IMR-90 (cell line): ENCODE results near the gene RSRC1. TPM values are rescaled to one million over a fixed set of nuclear protein-coding genes. Genes with fewer than 3 reads are reported as not detected.

Experiments
- ATAC-seq: fragments of 200-7000 bp; cut with Tn5 transposase; 2 replicates; pipeline ENCODE4 v1.9.1; 2020; ENCODE audit warnings: low read depth, mild to moderate bottlenecking, moderate library complexity
- BruUV-seq: library from RNA; stranded (reverse); fragments of 400-500 nt; replicated peaks from 2 replicates; lab custom pipeline; 2021; lab: Mats Ljungman, UMichigan
- CTCF ChIA-PET: fragments of 300-600 bp; formaldehyde crosslinking; extraction: SDS; loops from one replicate; lab custom pipeline; 2021; ENCODE audit warnings: antibody characterized with exemption; lab: Yijun Ruan, JAX
- POLR2A ChIA-PET: fragments of 300-600 bp; sonication (Branson Sonifier 250); formaldehyde crosslinking; loops from one replicate; lab custom pipeline; 2022; ENCODE audit warnings: antibody characterized with exemption; ENCODE audit not compliant: unreplicated experiment; lab: Charles Lee
- DNase-seq: peaks from one replicate; pipeline ENCODE4 v3.0.0; 2013
- H2AFZ ChIP-seq: replicated peaks from 2 replicates; pipeline ENCODE3; 2013; ENCODE audit warnings: low read length, mild to moderate bottlenecking; ENCODE audit not compliant: poor library complexity
- H2AK5ac ChIP-seq: 2 replicates; pipeline ENCODE4 v1.6.1; 2013; ENCODE audit warnings: low read depth, low read length, inconsistent platforms
- H2AK9ac ChIP-seq: replicated peaks from 2 replicates; pipeline ENCODE3; 2013; ENCODE audit warnings: mild to moderate bottlenecking, low read depth, low read length, moderate library complexity; ENCODE audit not compliant: poor library complexity
- H2BK120ac ChIP-seq: 2 replicates; pipeline ENCODE4 v1.6.1; 2013; ENCODE audit warnings: low read depth, low read length, inconsistent platforms
- H2BK15ac ChIP-seq: 3 replicates; pipeline ENCODE4 v1.6.1; 2013; ENCODE audit warnings: low read depth, low read length, inconsistent platforms
- H2BK20ac ChIP-seq: 2 replicates; pipeline ENCODE4 v1.6.1; 2013; ENCODE audit warnings: low read depth, mild to moderate bottlenecking, inconsistent platforms, low read length, moderate library complexity
- H2BK5ac ChIP-seq: 2 replicates; pipeline ENCODE4 v1.6.1; 2013; ENCODE audit warnings: mild to moderate bottlenecking, low read depth, low read length, inconsistent platforms; ENCODE audit not compliant: poor library complexity, severe bottlenecking
- H3K14ac ChIP-seq: replicated peaks from 2 replicates; pipeline ENCODE4 v1.6.1; 2013; ENCODE audit warnings: low read depth, low read length, inconsistent platforms
- H3K18ac ChIP-seq: 2 replicates; pipeline ENCODE4 v1.6.1; 2013; ENCODE audit warnings: low read depth, low read length, control low read depth
- H3K23ac ChIP-seq: 2 replicates; pipeline ENCODE4 v1.6.1; 2013; ENCODE audit warnings: low read depth, low read length, inconsistent platforms
- H3K27ac ChIP-seq: 2 replicates; pipeline ENCODE4 v1.5.1; 2013; ENCODE audit warnings: mild to moderate bottlenecking, control low read depth, low read length; ENCODE audit not compliant: insufficient read depth
- H3K27me3 ChIP-seq: 2 replicates; pipeline ENCODE4 v1.6.1; 2013; ENCODE audit warnings: low read length; ENCODE audit not compliant: control insufficient read depth, insufficient read depth
- H3K36me3 ChIP-seq: 2 replicates; pipeline ENCODE4 v1.6.1; 2013; ENCODE audit warnings: low read length, mixed read lengths; ENCODE audit not compliant: control insufficient read depth, insufficient read depth
- H3K4ac ChIP-seq: 2 replicates; pipeline ENCODE4 v1.6.1; 2013; ENCODE audit warnings: low read depth, low read length, inconsistent platforms
- H3K4me1 ChIP-seq: 2 replicates; pipeline ENCODE4 v1.6.1; 2013; ENCODE audit warnings: low read length, mixed read lengths; ENCODE audit not compliant: control insufficient read depth, insufficient read depth
- H3K4me2 ChIP-seq: 2 replicates; pipeline ENCODE4 v1.6.1; 2013; ENCODE audit warnings: low read depth, mild to moderate bottlenecking, control low read depth, low read length, moderate library complexity
- H3K4me3 ChIP-seq: 2 replicates; pipeline ENCODE4 v1.5.1; 2013; ENCODE audit warnings: low read depth, mild to moderate bottlenecking, control low read depth, low read length, moderate library complexity; ENCODE audit not compliant: insufficient read depth
- H3K56ac ChIP-seq: 2 replicates; pipeline ENCODE4 v1.6.1; 2013; ENCODE audit warnings: low read length, inconsistent platforms; ENCODE audit not compliant: insufficient read depth; ENCODE audit errors: extremely low read depth
- H3K79me1 ChIP-seq, 2 experiments: 2 replicates each; pipeline ENCODE4 v1.6.1; 2013; ENCODE audit warnings: low read length in 2 of 2, inconsistent platforms in 1 of 2, low read depth in 1 of 2
- H3K9ac ChIP-seq: 2 replicates; pipeline ENCODE4 v1.6.1; 2013; ENCODE audit warnings: low read depth, low read length, control low read depth
- H3K9me1 ChIP-seq: 2 replicates; pipeline ENCODE4 v1.6.1; 2013; ENCODE audit warnings: low read length, inconsistent platforms; ENCODE audit not compliant: insufficient read depth
- H3K9me3 ChIP-seq: 2 replicates; pipeline ENCODE4 v1.6.1; 2013; ENCODE audit warnings: low read length; ENCODE audit not compliant: control insufficient read depth, insufficient read depth
- H4K20me1 ChIP-seq: 2 replicates; pipeline ENCODE4 v1.6.1; 2013; ENCODE audit warnings: low read length, inconsistent platforms; ENCODE audit not compliant: insufficient read depth
- H4K5ac ChIP-seq: 2 replicates; pipeline ENCODE4 v1.6.1; 2013; ENCODE audit warnings: mild to moderate bottlenecking, low read depth, low read length, control low read depth
- H4K8ac ChIP-seq, 2 experiments: 2 replicates each; pipeline ENCODE4 v1.6.1; 2013; ENCODE audit warnings: low read depth in 2 of 2, low read length in 2 of 2, control low read depth in 1 of 2, inconsistent platforms in 1 of 2
- H4K91ac ChIP-seq: 2 replicates; pipeline ENCODE4 v1.6.1; 2013; ENCODE audit warnings: low read depth, low read length, inconsistent platforms; ENCODE audit not compliant: insufficient read depth
- BHLHE40 ChIP-seq: fragments of 150-350 bp; IDR thresholded peaks from 2 replicates; pipeline ENCODE4 v1.6.1; 2016; ENCODE audit warnings: mild to moderate bottlenecking, low read depth, low read length
- CEBPB ChIP-seq: IDR thresholded peaks from 2 replicates; pipeline ENCODE4 v1.6.1; 2012; ENCODE audit warnings: low read depth, low read length, improper control_type of control experiment
- CHD1 ChIP-seq: IDR thresholded peaks from 2 replicates; pipeline ENCODE4 v1.6.1; 2012; ENCODE audit warnings: low read depth, low read length, improper control_type of control experiment
- FOS ChIP-seq: fragments of 150-350 bp; IDR thresholded peaks from 2 replicates; pipeline ENCODE4 v1.6.1; 2016; ENCODE audit warnings: low read depth, low read length
- MAFK ChIP-seq: IDR thresholded peaks from 2 replicates; pipeline ENCODE4 v1.6.1; 2012; ENCODE audit warnings: low read depth, low read length, improper control_type of control experiment
- MAZ ChIP-seq: IDR thresholded peaks from 2 replicates; pipeline ENCODE4 v1.6.1; 2012; ENCODE audit warnings: low read depth, mild to moderate bottlenecking, low read length, improper control_type of control experiment, moderate library complexity, borderline replicate concordance
- MXI1 ChIP-seq: IDR thresholded peaks from 2 replicates; pipeline ENCODE4 v1.6.1; 2012; ENCODE audit warnings: low read depth, mild to moderate bottlenecking, low read length, moderate library complexity, borderline replicate concordance
- NFE2L2 ChIP-seq: fragments of 150-350 bp; IDR thresholded peaks from 2 replicates; pipeline ENCODE4 v1.6.1; 2016; ENCODE audit warnings: low read depth, mild to moderate bottlenecking, low read length
- POLR2A ChIP-seq: IDR thresholded peaks from 2 replicates; pipeline ENCODE4 v1.6.1; 2012; ENCODE audit warnings: mild to moderate bottlenecking, low read depth, low read length
- RAD21 ChIP-seq: IDR thresholded peaks from 2 replicates; pipeline ENCODE4 v1.6.1; 2012; ENCODE audit warnings: low read length, improper control_type of control experiment
- RCOR1 ChIP-seq: IDR thresholded peaks from 2 replicates; pipeline ENCODE4 v1.6.1; 2012; ENCODE audit warnings: mild to moderate bottlenecking, low read length, improper control_type of control experiment; ENCODE audit not compliant: insufficient replicate concordance
- RFX5 ChIP-seq: IDR thresholded peaks from 2 replicates; pipeline ENCODE4 v1.8.0; 2012; ENCODE audit warnings: low read depth, mild to moderate bottlenecking, low read length, moderate library complexity
- SMC3 ChIP-seq: fragments of 150-350 bp; IDR thresholded peaks from 2 replicates; pipeline ENCODE4 v1.6.1; 2016; ENCODE audit warnings: low read depth, mild to moderate bottlenecking, antibody characterized with exemption, low read length, moderate library complexity
- dilution Hi-C: fragments of 300-500 bp; cut with HindIII; formaldehyde crosslinking; loops from one replicate; pipeline ENCODE4 v1.14.3; 2018; ENCODE audit warnings: low sequenced_read_pairs; ENCODE audit not compliant: unreplicated experiment
- in situ Hi-C: fragments of 300-500 bp; cut with MboI; formaldehyde crosslinking; loops from 3 replicates; pipeline ENCODE4 v1.14.3; 2019; ENCODE audit warnings: low sequenced_read_pairs, inconsistent platforms, mixed read lengths
- intact Hi-C: fragments of 100-400 bp; cut with micrococcal nuclease; formaldehyde crosslinking; loops from 2 replicates; pipeline ENCODE4 v1.10.0; 2022
- polyA plus RNA-seq, 3 experiments: library from polyadenylated mRNA; depleted of rRNA; stranded (reverse); fragments of >200 nt; gene quantifications; 2 replicates each; pipeline ENCODE4 v1.2.3, GENCODE V29; 2012; ENCODE audit warnings: low replicate concordance in 1 of 3
- total RNA-seq: library from RNA; depleted of rRNA; stranded (reverse); fragments of >200 nt; gene quantifications from 2 replicates; pipeline ENCODE4 v1.2.3, GENCODE V29; 2012
- TF ChIP-seq, protein P1 (sequence below): fragments of 150-350 bp; IDR thresholded peaks from 2 replicates; pipeline ENCODE4 v1.6.1; 2017; ENCODE audit warnings: mild to moderate bottlenecking, antibody characterized with exemption, low read length, low read depth
- TF ChIP-seq, protein P2 (sequence below): fragments of 150-350 bp; IDR thresholded peaks from 2 replicates; pipeline ENCODE4 v1.6.1; 2016; ENCODE audit warnings: low read depth, mild to moderate bottlenecking, low read length, moderate library complexity, borderline replicate concordance
- TF ChIP-seq, protein P3 (sequence below): conservative IDR thresholded peaks from 2 replicates; pipeline ENCODE4 v1.5.1; 2012; ENCODE audit warnings: mild to moderate bottlenecking, low read depth, low read length, improper control_type of control experiment

RSRC1 gene
- total and polyA plus RNA-seq, 2 of the 4 experiments (the other 2 are of a cell fraction): 3.8 to 41.8 TPM

DNA sequence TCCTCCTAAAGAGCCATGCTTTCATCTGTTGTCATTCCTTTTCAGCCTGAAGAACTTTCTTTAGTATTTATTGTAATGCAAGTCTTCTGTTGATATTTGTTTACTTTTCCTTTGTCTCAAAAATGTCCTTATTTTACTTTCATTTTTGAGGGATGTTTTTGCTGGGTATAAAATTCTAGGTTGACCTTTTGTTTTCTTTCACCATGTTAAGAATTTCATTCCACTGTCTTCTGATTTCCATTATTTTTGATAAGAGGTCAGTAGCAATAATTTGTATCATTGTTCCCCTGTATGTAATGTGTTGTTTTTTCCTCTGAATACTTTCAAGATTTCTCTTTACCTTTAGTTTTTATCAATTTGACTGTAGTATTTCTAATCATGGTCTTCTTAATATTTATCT, 91.1 kb downstream of the RSRC1 start:
- ATAC-seq (no peak), DNase-seq (no peak)
- TF ChIP-seq RCOR1 (no peak), NFE2L2 (no peak), CHD1 (no peak), MAFK (no peak), MXI1 (no peak), FOS (no peak), SMC3 (no peak), BHLHE40 (no peak), CEBPB (no peak), RAD21 (no peak), MAZ (no peak), POLR2A (no peak), RFX5 (no peak)
- TF ChIP-seq, protein P1, sequence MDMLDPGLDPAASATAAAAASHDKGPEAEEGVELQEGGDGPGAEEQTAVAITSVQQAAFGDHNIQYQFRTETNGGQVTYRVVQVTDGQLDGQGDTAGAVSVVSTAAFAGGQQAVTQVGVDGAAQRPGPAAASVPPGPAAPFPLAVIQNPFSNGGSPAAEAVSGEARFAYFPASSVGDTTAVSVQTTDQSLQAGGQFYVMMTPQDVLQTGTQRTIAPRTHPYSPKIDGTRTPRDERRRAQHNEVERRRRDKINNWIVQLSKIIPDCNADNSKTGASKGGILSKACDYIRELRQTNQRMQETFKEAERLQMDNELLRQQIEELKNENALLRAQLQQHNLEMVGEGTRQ: no peak
- TF ChIP-seq, protein P2, sequence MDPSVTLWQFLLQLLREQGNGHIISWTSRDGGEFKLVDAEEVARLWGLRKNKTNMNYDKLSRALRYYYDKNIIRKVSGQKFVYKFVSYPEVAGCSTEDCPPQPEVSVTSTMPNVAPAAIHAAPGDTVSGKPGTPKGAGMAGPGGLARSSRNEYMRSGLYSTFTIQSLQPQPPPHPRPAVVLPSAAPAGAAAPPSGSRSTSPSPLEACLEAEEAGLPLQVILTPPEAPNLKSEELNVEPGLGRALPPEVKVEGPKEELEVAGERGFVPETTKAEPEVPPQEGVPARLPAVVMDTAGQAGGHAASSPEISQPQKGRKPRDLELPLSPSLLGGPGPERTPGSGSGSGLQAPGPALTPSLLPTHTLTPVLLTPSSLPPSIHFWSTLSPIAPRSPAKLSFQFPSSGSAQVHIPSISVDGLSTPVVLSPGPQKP: no peak
- TF ChIP-seq, protein P3, sequence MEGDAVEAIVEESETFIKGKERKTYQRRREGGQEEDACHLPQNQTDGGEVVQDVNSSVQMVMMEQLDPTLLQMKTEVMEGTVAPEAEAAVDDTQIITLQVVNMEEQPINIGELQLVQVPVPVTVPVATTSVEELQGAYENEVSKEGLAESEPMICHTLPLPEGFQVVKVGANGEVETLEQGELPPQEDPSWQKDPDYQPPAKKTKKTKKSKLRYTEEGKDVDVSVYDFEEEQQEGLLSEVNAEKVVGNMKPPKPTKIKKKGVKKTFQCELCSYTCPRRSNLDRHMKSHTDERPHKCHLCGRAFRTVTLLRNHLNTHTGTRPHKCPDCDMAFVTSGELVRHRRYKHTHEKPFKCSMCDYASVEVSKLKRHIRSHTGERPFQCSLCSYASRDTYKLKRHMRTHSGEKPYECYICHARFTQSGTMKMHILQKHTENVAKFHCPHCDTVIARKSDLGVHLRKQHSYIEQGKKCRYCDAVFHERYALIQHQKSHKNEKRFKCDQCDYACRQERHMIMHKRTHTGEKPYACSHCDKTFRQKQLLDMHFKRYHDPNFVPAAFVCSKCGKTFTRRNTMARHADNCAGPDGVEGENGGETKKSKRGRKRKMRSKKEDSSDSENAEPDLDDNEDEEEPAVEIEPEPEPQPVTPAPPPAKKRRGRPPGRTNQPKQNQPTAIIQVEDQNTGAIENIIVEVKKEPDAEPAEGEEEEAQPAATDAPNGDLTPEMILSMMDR: no peak
- Histone ChIP-seq H2BK5ac (no peak overlapping the region), H3K4me3 (no peak overlapping the region), H3K23ac (no peak overlapping the region), H2BK120ac (no peak overlapping the region), H3K27me3 (no peaks in the 10 kb centered on the region), H3K4me2 (no peak overlapping the region), H4K8ac (no peak overlapping the region), H4K91ac (no peak overlapping the region), H3K4me1 (no peaks in the 10 kb centered on the region), H3K56ac (no peak overlapping the region), H3K4ac (no peak overlapping the region), H3K14ac (no peak overlapping the region), H3K9me1 (no peaks in the 10 kb centered on the region), H4K5ac (no peak overlapping the region), H2AFZ (no peak overlapping the region), H3K18ac (no peak overlapping the region), H3K9me3 (peaks cover 2% of the 10 kb centered on the region; the same call in 1 of the 2 replicates), H2AK5ac (no peak overlapping the region), H3K9ac (no peak overlapping the region), H2BK20ac (no peak overlapping the region), H3K79me1 (no peaks in the 10 kb centered on the region; a peak in 1 of 4 replicates), H2BK15ac (no peak overlapping the region), H3K27ac (no peak overlapping the region), H3K36me3 (no peaks in the 10 kb centered on the region), H4K20me1 (no peaks in the 10 kb centered on the region), H2AK9ac (no peak overlapping the region)
- no TSS peak for BruUV-seq
- in situ Hi-C loops (no loop called here), intact Hi-C loops (loop anchor here (2.0 kb wide), 1 partner anchor 14 kb away; no protein-coding TSS in a partner anchor), dilution Hi-C loops (no loop called here)
- ChIA-PET CTCF (no interaction called here), POLR2A (no interaction called here)
